ENCODE measurements around the gene TRIM46. TPM values are rescaled to one million over a fixed set of nuclear protein-coding genes. Genes with fewer than 3 reads are reported as not detected.

The TRIM46 gene
- total and polyA plus RNA-seq, 9 of the 15 experiments (the other 6 are each of a cell fraction or from before 2014, with no cell fraction given): 0.05 to 0.60 (median 0.16) TPM; not detected in 3

- intact Hi-C loops (cut with micrococcal nuclease): no loop called here
- Histone ChIP-seq H3K27me3 (ENCODE audit: control insufficient read depth in 2 of 2, insufficient read depth in 2 of 2, low read length in 2 of 2) (no peaks in the 10 kb centered on the region), H3K4me3 (no peak overlapping the region), H3K9me1 (ENCODE audit: control insufficient read depth, insufficient read depth, low read length) (no peaks in the 10 kb centered on the region), H3K79me2 (ENCODE audit: control insufficient read depth, insufficient read depth, low read length) (peaks cover 8% of the 10 kb centered on the region), H3K4me1 (replicated peaks in 1 of 2; ENCODE audit: control insufficient read depth in 2 of 2, insufficient read depth in 2 of 2, low read length in 2 of 2) (peaks cover 15 to 69% of the 10 kb centered on the region in 2 experiments; a peak in 4 of 5 replicates), H3K27ac (ENCODE audit: extremely low read depth, low read depth, low read length) (no peak overlapping the region), H4K20me1 (replicated peaks; ENCODE audit: control insufficient read depth, insufficient read depth, low read length) (no peaks in the 10 kb centered on the region), H3K4me2 (ENCODE audit: insufficient read depth, low read length) (no peak overlapping the region), H2AFZ (ENCODE audit: low read depth, low read length) (no peak overlapping the region), H3K36me3 (ENCODE audit: control insufficient read depth, insufficient read depth, low read length) (no peaks in the 10 kb centered on the region), H3K9me3 (replicated peaks; ENCODE audit: control insufficient read depth, insufficient read depth, low read depth, low read length) (no peaks in the 10 kb centered on the region), H3K9ac (ENCODE audit: insufficient read depth in 1 of 2, low read depth in 2 of 2, low read length in 2 of 2) (peak overlapping the region in 1 of 2 experiments; percentile 61; a peak in 1 of 4 replicates)
- ATAC-seq: no peak
- DNase-seq (ENCODE audit: extremely low read depth in 1 of 4, low spot score in 3 of 4): no peak
- WGBS (ENCODE audit: insufficient coverage, low coverage, missing lambda C conversion rate): 52% methylated on average over 11 of the region's 11 CpGs
- POLR2A ChIA-PET: interaction anchor here (0.9 to 1.4 kb wide), 2 partner anchors 9 to 62 kb away, joined by 4 to 5 read pairs; no protein-coding TSS in a partner anchor
- in situ Hi-C loops (cut with MboI): no loop called here
- FAIRE-seq: no peak
- no TSS peak for BruUV-seq (replicated peaks)
- CTCF ChIA-PET (ENCODE audit: low intra/inter-chr PET ratio): interaction anchor here (2.3 kb wide), 1 partner anchor 50 kb away, joined by 17 read pairs; no protein-coding TSS in a partner anchor
- TF ChIP-seq ZNF76 (CRISPR knock-in tag; IDR thresholded peaks at IDR 0.05; ENCODE audit: borderline replicate concordance) (no peak), PRPF4 (IDR thresholded peaks at IDR 0.05; ENCODE audit: insufficient read depth, low read depth, low read length, poor library complexity, severe bottlenecking) (no peak), ZNF121 (CRISPR knock-in tag; conservative IDR thresholded peaks at IDR 0.05) (no peak), ZNF398 (CRISPR knock-in tag; IDR thresholded peaks at IDR 0.05) (no peak), CXXC5 (CRISPR knock-in tag; IDR thresholded peaks at IDR 0.05) (no peak)
Observed at GRCh38 chr1:155177192-155177917, 3.7 kb downstream of the TRIM46 start.
